Measurements from ENCODE around the gene SIAH3.

DNA sequence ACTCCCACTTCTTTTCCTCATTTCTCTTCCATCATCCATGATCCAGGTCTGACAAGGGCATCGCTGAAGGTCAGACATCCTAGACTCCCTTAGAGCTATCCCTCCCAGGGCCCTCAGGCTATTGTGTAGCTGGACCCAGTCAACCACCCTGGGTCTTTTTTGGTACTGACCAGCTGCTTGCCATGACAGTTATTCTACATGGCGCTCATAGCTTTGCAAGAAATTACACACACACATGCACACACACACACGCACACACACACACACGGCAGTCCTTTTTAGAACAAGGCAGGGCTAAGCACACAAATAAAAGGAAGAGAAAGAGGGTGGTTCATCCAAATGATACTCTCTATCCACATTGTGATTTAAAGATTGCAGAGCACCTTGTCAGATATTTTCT lies 18.3 kb downstream of the SIAH3 start:
- TF ChIP-seq, protein P1, sequence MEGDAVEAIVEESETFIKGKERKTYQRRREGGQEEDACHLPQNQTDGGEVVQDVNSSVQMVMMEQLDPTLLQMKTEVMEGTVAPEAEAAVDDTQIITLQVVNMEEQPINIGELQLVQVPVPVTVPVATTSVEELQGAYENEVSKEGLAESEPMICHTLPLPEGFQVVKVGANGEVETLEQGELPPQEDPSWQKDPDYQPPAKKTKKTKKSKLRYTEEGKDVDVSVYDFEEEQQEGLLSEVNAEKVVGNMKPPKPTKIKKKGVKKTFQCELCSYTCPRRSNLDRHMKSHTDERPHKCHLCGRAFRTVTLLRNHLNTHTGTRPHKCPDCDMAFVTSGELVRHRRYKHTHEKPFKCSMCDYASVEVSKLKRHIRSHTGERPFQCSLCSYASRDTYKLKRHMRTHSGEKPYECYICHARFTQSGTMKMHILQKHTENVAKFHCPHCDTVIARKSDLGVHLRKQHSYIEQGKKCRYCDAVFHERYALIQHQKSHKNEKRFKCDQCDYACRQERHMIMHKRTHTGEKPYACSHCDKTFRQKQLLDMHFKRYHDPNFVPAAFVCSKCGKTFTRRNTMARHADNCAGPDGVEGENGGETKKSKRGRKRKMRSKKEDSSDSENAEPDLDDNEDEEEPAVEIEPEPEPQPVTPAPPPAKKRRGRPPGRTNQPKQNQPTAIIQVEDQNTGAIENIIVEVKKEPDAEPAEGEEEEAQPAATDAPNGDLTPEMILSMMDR (IDR thresholded peaks at IDR 0.05) = no peak
- TF ChIP-seq POLR2A (IDR thresholded peaks at IDR 0.05) = no peak
- no peak for TF ChIP-seq POLR2AphosphoS5 (IDR thresholded peaks at IDR 0.05)
